ENCODE results near the gene KCNMB2.
A peak's percentile ranks its signal among the peaks of the same experiment; 100 is the strongest.

KCNMB2 gene

GRCh38 chr3:178561239-178561638, 25.0 kb downstream of the KCNMB2 start:
- DNase-seq: no peak

GRCh38 chr3:178562143-178562946, 26.1 kb downstream of the KCNMB2 start:
- intact Hi-C loops (cut with DNase I): no loop called here
- no peak for DNase-seq

More at GRCh38 chr3:178561239-178561638, 25.0 kb downstream of the KCNMB2 start:
- intact Hi-C loops (cut with DNase I): no loop called here

GRCh38 chr3:178562947-178563232, 26.7 kb downstream of the KCNMB2 start:
- intact Hi-C loops (cut with DNase I): no loop called here
- DNase-seq: no peak

- DNase-seq: no peak
- intact Hi-C loops (cut with DNase I): no loop called here
These were observed 31.4 kb downstream of the KCNMB2 start for GRCh38 chr3:178567611-178568010.

GRCh38 chr3:178568155-178568731, 32.0 kb downstream of the KCNMB2 start:
- no peak for DNase-seq
- intact Hi-C loops (cut with DNase I): no loop called here

- intact Hi-C loops (cut with DNase I): no loop called here
- no peak for DNase-seq
These were observed 32.7 kb downstream of the KCNMB2 start for GRCh38 chr3:178568911-178569310.

GRCh38 chr3:178569826-178570225, 33.6 kb downstream of the KCNMB2 start:
- intact Hi-C loops (cut with DNase I): no loop called here

GRCh38 chr3:178583963-178584575, 47.8 kb downstream of the KCNMB2 start:
- DNase-seq: no peak
- intact Hi-C loops (cut with DNase I): no loop called here

More at GRCh38 chr3:178569826-178570225, 33.6 kb downstream of the KCNMB2 start:
- DNase-seq: no peak

GRCh38 chr3:178584722-178585380, 48.6 kb downstream of the KCNMB2 start:
- intact Hi-C loops (cut with DNase I): no loop called here
- DNase-seq: no peak

GRCh38 chr3:178585454-178585853, 49.2 kb downstream of the KCNMB2 start:
- intact Hi-C loops (cut with DNase I): no loop called here
- DNase-seq: no peak

- intact Hi-C loops (cut with DNase I): no loop called here
- DNase-seq: no peak
These were observed 49.8 kb downstream of the KCNMB2 start for GRCh38 chr3:178586076-178586475.

- intact Hi-C loops (cut with DNase I): no loop called here
- no peak for DNase-seq
These were observed 52.4 kb downstream of the KCNMB2 start for GRCh38 chr3:178588628-178589027.

- intact Hi-C loops (cut with DNase I): no loop called here
- DNase-seq: no peak
These were observed 57.5 kb downstream of the KCNMB2 start for GRCh38 chr3:178593786-178594185.

GRCh38 chr3:178597371-178597770, 61.1 kb downstream of the KCNMB2 start:
- intact Hi-C loops (cut with DNase I): no loop called here
- peak in 2 of 42 donors; percentile 3 to 27 for DNase-seq

GRCh38 chr3:178602856-178603255, 66.6 kb downstream of the KCNMB2 start:
- no peak for DNase-seq
- intact Hi-C loops (cut with DNase I): no loop called here

- DNase-seq: no peak
- intact Hi-C loops (cut with DNase I): no loop called here
These were observed 67.5 kb downstream of the KCNMB2 start for GRCh38 chr3:178603735-178604134.

GRCh38 chr3:178618197-178618596, 82.0 kb downstream of the KCNMB2 start:
- intact Hi-C loops (cut with DNase I): no loop called here
- no peak for DNase-seq

GRCh38 chr3:178618896-178619295, 82.7 kb downstream of the KCNMB2 start:
- DNase-seq: no peak

GRCh38 chr3:178623666-178624255, 87.5 kb downstream of the KCNMB2 start:
- intact Hi-C loops (cut with DNase I): no loop called here
- no peak for DNase-seq

More at GRCh38 chr3:178618896-178619295, 82.7 kb downstream of the KCNMB2 start:
- intact Hi-C loops (cut with DNase I): no loop called here

GRCh38 chr3:178624276-178624675, 88.0 kb downstream of the KCNMB2 start:
- DNase-seq: no peak
- intact Hi-C loops (cut with DNase I): no loop called here

Measured in head of caudate nucleus (tissue), 42 donors.